Right lobe of liver (tissue), 6 donors: ENCODE results near the gene URB1. TPM values are rescaled to one million over a fixed set of nuclear protein-coding genes. Genes with fewer than 3 reads are reported as not detected.

Source experiments
- ATAC-seq, 4 donors: fragments of 200-7000 bp; cut with Tn5 transposase; one replicate each; pipeline ENCODE4 v1.9.1; 2020; ENCODE audit warnings: mild to moderate bottlenecking in 4 of 4, moderate library complexity in 4 of 4
- DNase-seq, 3 donors: peaks; one replicate each; pipeline ENCODE4 v3.0.0-alpha.2; 2020
- H3K27ac ChIP-seq, 3 donors: fragments of 200-600 bp; one replicate each; pipeline ENCODE4 v1.8.0; 2022
- H3K27me3 ChIP-seq, 2 donors: fragments of 200-600 bp; one replicate each; pipeline ENCODE4 v1.8.0; 2022
- H3K36me3 ChIP-seq, 4 donors: fragments of 200-600 bp; sonication (generic) in 1 of 4; one replicate each; pipeline versions ENCODE4 v1.5.1 to v1.8.0; 2017 to 2022; ENCODE audit warnings: control low read depth in 1 of 4
- H3K4me1 ChIP-seq, 4 donors: fragments of 200-600 bp; sonication (generic) in 1 of 4; one replicate each; pipeline versions ENCODE4 v1.5.1 to v1.8.0; 2017 to 2022; ENCODE audit warnings: control low read depth in 1 of 4
- H3K4me3 ChIP-seq, 3 donors: fragments of 200-600 bp; one replicate each; pipeline ENCODE4 v1.8.0; 2022
- H3K9me3 ChIP-seq, 4 donors: fragments of 200-600 bp; sonication (generic) in 1 of 4; one replicate each; pipeline versions ENCODE4 v1.5.1 to v1.8.0; 2017 to 2022; ENCODE audit warnings: control low read depth in 1 of 4
- CTCF ChIP-seq, 4 donors: fragments of 200-600 bp in 3 of 4; fragments of 450-650 bp in 1 of 4; IDR thresholded peaks; one replicate each; pipeline versions ENCODE4 v1.5.1 to v1.8.0; 2016 to 2022; ENCODE audit warnings: antibody characterized with exemption in 4 of 4, mild to moderate bottlenecking in 2 of 4
- POLR2A ChIP-seq: fragments of 450-650 bp; IDR thresholded peaks from one replicate; pipeline ENCODE4 v1.6.1; 2017; ENCODE audit warnings: antibody characterized with exemption, mild to moderate bottlenecking
- WGBS: methylation state at CpG from one replicate; pipeline ENCODE4 v1.1.6; 2018; ENCODE audit warnings: low coverage, low lambda C conversion rate; ENCODE audit not compliant: insufficient coverage; ENCODE audit errors: missing lambda C conversion rate; 5-methylcytosine and 5-hydroxymethylcytosine counted together
- intact Hi-C, 2 donors: fragments of 100-400 bp; cut with DNase I; formaldehyde crosslinking; loops; one replicate each; pipeline versions ENCODE4 v1.11.2 to v1.14.1; 2022
- total RNA-seq, 6 experiments: library from RNA; depleted of rRNA in 2 of 6; stranded (reverse); fragments of >200 nt in 2 of 6; fragmentation: NEBNext Ultra II Directional in 3 of 6; extraction: Animal tissue kit (Norgen Biotek cat#: 25700) in 3 of 6; gene quantifications; one replicate each; pipeline versions ENCODE4 v1.1.0 to v1.2.4, GENCODE V29; 2016 to 2023
- donor health status: DM: no; HTN: yes; CAD: no.
- donor health status: DM: no; HTN: no; CAD: no.
- donor health status: DM: no; HTN: no; CAD: no.
- donor health status: DM: no; HTN: yes; CAD: no.
- donor health status: DM: no; HTN: yes; CAD: no.

URB1 gene
- total RNA-seq, 6 experiments from 2014 or later: 6.3 to 13.6 (median 9.8) TPM

GRCh38 chr21:32383812-32384211, 9.0 kb downstream of the URB1 start:
- 86% methylated on average over 2 of the region's 6 CpGs for WGBS
- Histone ChIP-seq H3K27me3 (no peaks in the 10 kb centered on the region), H3K36me3 (peaks cover 0 to 48% (median 19%) of the 10 kb centered on the region in 4 donors), H3K4me3 (no peak overlapping the region), H3K4me1 (peaks cover 0 to 8% (median 0%) of the 10 kb centered on the region in 4 donors), H3K27ac (no peak overlapping the region), H3K9me3 (no peaks in the 10 kb centered on the region)
- intact Hi-C loops: no loop called here
- ATAC-seq: peak in 2 of 4 donors; percentile 16 to 17
- TF ChIP-seq CTCF (IDR thresholded peaks at IDR 0.05): no peak
- no peak for TF ChIP-seq POLR2A
- DNase-seq: no peak

- Histone ChIP-seq H3K27ac (no peak overlapping the region), H3K9me3 (no peaks in the 10 kb centered on the region), H3K36me3 (peaks cover 0 to 53% (median 22%) of the 10 kb centered on the region in 4 donors), H3K27me3 (no peaks in the 10 kb centered on the region), H3K4me3 (no peak overlapping the region), H3K4me1 (peaks cover 0 to 8% (median 0%) of the 10 kb centered on the region in 4 donors)
- intact Hi-C loops: no loop called here
- WGBS: 81% methylated on average over 8 of the region's 10 CpGs
- TF ChIP-seq CTCF (IDR thresholded peaks at IDR 0.05): no peak
- no peak for TF ChIP-seq POLR2A
- ATAC-seq: no peak
- no peak for DNase-seq
Observed at GRCh38 chr21:32382108-32382644, 10.6 kb downstream of the URB1 start.

GRCh38 chr21:32381571-32381970, 11.2 kb downstream of the URB1 start:
- H3K9me3 ChIP-seq: no peaks in the 10 kb centered on the region
- no peak for DNase-seq
- H3K36me3 ChIP-seq: peaks cover 0 to 53% (median 22%) of the 10 kb centered on the region in 4 donors
- no peaks in the 10 kb centered on the region for H3K27me3 ChIP-seq
- no peak overlapping the region for H3K4me3 ChIP-seq
- 75% methylated on average over 6 of the region's 6 CpGs for WGBS
- H3K27ac ChIP-seq: no peak overlapping the region
- H3K4me1 ChIP-seq: peaks cover 0 to 4% (median 0%) of the 10 kb centered on the region in 4 donors
- TF ChIP-seq POLR2A: no peak
- no peak for TF ChIP-seq CTCF (IDR thresholded peaks at IDR 0.05)
- intact Hi-C loops: no loop called here
- no peak for ATAC-seq

- DNase-seq: no peak
- TF ChIP-seq POLR2A (no peak), CTCF (IDR thresholded peaks at IDR 0.05) (no peak)
- 53% methylated on average over 2 of the region's 4 CpGs for WGBS
- peaks cover 0 to 53% (median 22%) of the 10 kb centered on the region in 4 donors for H3K36me3 ChIP-seq
- H3K9me3 ChIP-seq: no peaks in the 10 kb centered on the region
- H3K4me1 ChIP-seq: no peaks in the 10 kb centered on the region
- no peak for ATAC-seq
- no peak overlapping the region for H3K4me3 ChIP-seq
- intact Hi-C loops: no loop called here
- H3K27ac ChIP-seq: no peak overlapping the region
- H3K27me3 ChIP-seq: no peaks in the 10 kb centered on the region
Observed at GRCh38 chr21:32380940-32381339, 11.9 kb downstream of the URB1 start.
